Measurements from ENCODE around the gene CARD11.

CARD11 gene

GRCh38 chr7:3013975-3014792 lies 29.5 kb downstream of the CARD11 start:
- no peak for DNase-seq

- no peak for DNase-seq
Observed at GRCh38 chr7:3011211-3011852, 32.3 kb downstream of the CARD11 start.

- no peak for DNase-seq
Observed at GRCh38 chr7:3010161-3010560, 33.5 kb downstream of the CARD11 start.

- no peak for DNase-seq
Observed at GRCh38 chr7:3009086-3009485, 34.6 kb downstream of the CARD11 start.

- DNase-seq: no peak
Observed at GRCh38 chr7:3008386-3008785, 35.3 kb downstream of the CARD11 start.

GRCh38 chr7:3007696-3008095 lies 36.0 kb downstream of the CARD11 start:
- DNase-seq: no peak

GRCh38 chr7:3005257-3005656 lies 38.4 kb downstream of the CARD11 start:
- DNase-seq: no peak

- DNase-seq: no peak
Observed at GRCh38 chr7:3003936-3004335, 39.7 kb downstream of the CARD11 start.

- DNase-seq: no peak
Observed at GRCh38 chr7:3002631-3003030, 41.0 kb downstream of the CARD11 start.

GRCh38 chr7:3000566-3000965 lies 43.1 kb downstream of the CARD11 start:
- DNase-seq: no peak

- DNase-seq: no peak
Observed at GRCh38 chr7:2999078-2999500, 44.6 kb downstream of the CARD11 start.

GRCh38 chr7:2997014-2997413 lies 46.7 kb downstream of the CARD11 start:
- no peak for DNase-seq

- DNase-seq: no peak
Observed at GRCh38 chr7:2996141-2996540, 47.5 kb downstream of the CARD11 start.

GRCh38 chr7:2993868-2994267 lies 49.8 kb downstream of the CARD11 start:
- no peak for DNase-seq

- no peak for DNase-seq
Observed at GRCh38 chr7:2993396-2993795, 50.3 kb downstream of the CARD11 start.

GRCh38 chr7:2990949-2991470 lies 52.7 kb downstream of the CARD11 start:
- no peak for DNase-seq

- DNase-seq: no peak
Observed at GRCh38 chr7:2986561-2986960, 57.1 kb downstream of the CARD11 start.

- no peak for DNase-seq
Observed at GRCh38 chr7:2985866-2986265, 57.8 kb downstream of the CARD11 start.

- no peak for DNase-seq
Observed at GRCh38 chr7:2984091-2984490, 59.6 kb downstream of the CARD11 start.

GRCh38 chr7:2983586-2983985 lies 60.1 kb downstream of the CARD11 start:
- no peak for DNase-seq

- no peak for DNase-seq
Observed at GRCh38 chr7:2982831-2983230, 60.8 kb downstream of the CARD11 start.

- DNase-seq: no peak
Observed at GRCh38 chr7:2982401-2982800, 61.3 kb downstream of the CARD11 start.

- DNase-seq: no peak
Observed at GRCh38 chr7:2981103-2981480, 62.6 kb downstream of the CARD11 start.

GRCh38 chr7:2980401-2981102 lies 63.1 kb downstream of the CARD11 start:
- no peak for DNase-seq

Data from hippocampal formation (tissue), 2 donors.